Prostate gland (tissue), 2 donors: ENCODE measurements around the gene CRTC1.

Experiments used
- CTCF ChIP-seq, 4 experiments: fragments of 200-600 bp in 2 of 4; fragments of 450-650 bp in 2 of 4; sonication (generic) in 2 of 4; IDR thresholded peaks; 1 replicate in 3 of 4; 2 replicates in 1 of 4; pipeline ENCODE4 v1.5.1; 2016 to 2019; ENCODE audit warnings: antibody characterized with exemption in 4 of 4, mild to moderate bottlenecking in 2 of 4, moderate library complexity in 2 of 4
- POLR2A ChIP-seq: fragments of 450-650 bp; IDR thresholded peaks from one replicate; pipeline ENCODE4 v1.6.1; 2016; ENCODE audit warnings: antibody characterized with exemption, mild to moderate bottlenecking
- POLR2AphosphoS5 ChIP-seq: sonication (generic); formaldehyde crosslinking; IDR thresholded peaks from one replicate; pipeline ENCODE4 v1.6.1; 2017; ENCODE audit warnings: antibody characterized with exemption

GRCh38 chr19:18774782-18775444 lies 91.4 kb downstream of the CRTC1 start:
- TF ChIP-seq CTCF (IDR thresholded peaks at IDR 0.05) (no peak), POLR2A (no peak), POLR2AphosphoS5 (no peak)
